Left ventricle myocardium inferior (tissue), 1 donor: Measurements from ENCODE around the gene RFFL. TPM values are rescaled to one million over a fixed set of nuclear protein-coding genes. Genes with fewer than 3 reads are reported as not detected.

ENCODE experiments used
- DNase-seq: peaks from one replicate; pipeline ENCODE4 v3.0.0-alpha.2; 2020
- H3K27ac ChIP-seq: fragments of 200-600 bp; replicated peaks from 2 replicates; pipeline ENCODE4 v1.8.0; 2021
- H3K27me3 ChIP-seq: fragments of 200-600 bp; 2 replicates; pipeline ENCODE4 v1.8.0; 2021; ENCODE audit warnings: low read depth
- H3K36me3 ChIP-seq: fragments of 200-600 bp; 2 replicates; pipeline ENCODE4 v1.8.0; 2021
- H3K4me1 ChIP-seq: fragments of 200-600 bp; 2 replicates; pipeline ENCODE4 v1.8.0; 2021
- H3K4me3 ChIP-seq: fragments of 200-600 bp; 2 replicates; pipeline ENCODE4 v1.8.0; 2021; ENCODE audit warnings: mild to moderate bottlenecking, moderate library complexity
- H3K9me3 ChIP-seq: fragments of 200-600 bp; replicated peaks from 2 replicates; pipeline ENCODE4 v1.8.0; 2021
- intact Hi-C: fragments of 100-400 bp; cut with micrococcal nuclease; formaldehyde crosslinking; loops from one replicate; pipeline ENCODE4 v1.11.0; 2022
- total RNA-seq: library from RNA; stranded (reverse); fragmentation: NEBNext Ultra II Directional; extraction: Animal tissue kit (Norgen Biotek cat#: 25700); gene quantifications from one replicate; pipeline ENCODE4 v1.2.1, GENCODE V29; 2021
- TF ChIP-seq, protein P1 (sequence below): fragments of 200-600 bp; IDR thresholded peaks from 2 replicates; pipeline ENCODE4 v1.8.0; 2021; ENCODE audit warnings: antibody characterized with exemption, mild to moderate bottlenecking, borderline replicate concordance
- donor health status: DM: no; HTN: yes; CAD: no; lungs with severe emphysema.

Gene RFFL
- total RNA-seq, 1 donor from 2014 or later: 10.1 TPM

GRCh38 chr17:34989473-34989872 lies 74.0 kb downstream of the RFFL start:
- TF ChIP-seq, protein P1, sequence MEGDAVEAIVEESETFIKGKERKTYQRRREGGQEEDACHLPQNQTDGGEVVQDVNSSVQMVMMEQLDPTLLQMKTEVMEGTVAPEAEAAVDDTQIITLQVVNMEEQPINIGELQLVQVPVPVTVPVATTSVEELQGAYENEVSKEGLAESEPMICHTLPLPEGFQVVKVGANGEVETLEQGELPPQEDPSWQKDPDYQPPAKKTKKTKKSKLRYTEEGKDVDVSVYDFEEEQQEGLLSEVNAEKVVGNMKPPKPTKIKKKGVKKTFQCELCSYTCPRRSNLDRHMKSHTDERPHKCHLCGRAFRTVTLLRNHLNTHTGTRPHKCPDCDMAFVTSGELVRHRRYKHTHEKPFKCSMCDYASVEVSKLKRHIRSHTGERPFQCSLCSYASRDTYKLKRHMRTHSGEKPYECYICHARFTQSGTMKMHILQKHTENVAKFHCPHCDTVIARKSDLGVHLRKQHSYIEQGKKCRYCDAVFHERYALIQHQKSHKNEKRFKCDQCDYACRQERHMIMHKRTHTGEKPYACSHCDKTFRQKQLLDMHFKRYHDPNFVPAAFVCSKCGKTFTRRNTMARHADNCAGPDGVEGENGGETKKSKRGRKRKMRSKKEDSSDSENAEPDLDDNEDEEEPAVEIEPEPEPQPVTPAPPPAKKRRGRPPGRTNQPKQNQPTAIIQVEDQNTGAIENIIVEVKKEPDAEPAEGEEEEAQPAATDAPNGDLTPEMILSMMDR: no peak
- DNase-seq: no peak
- Histone ChIP-seq H3K9me3 (no peaks in the 10 kb centered on the region), H3K4me1 (peaks cover 16% of the 10 kb centered on the region), H3K4me3 (no peak overlapping the region), H3K36me3 (peaks cover 74% of the 10 kb centered on the region), H3K27me3 (no peaks in the 10 kb centered on the region), H3K27ac (no peak overlapping the region)
- intact Hi-C loops: no loop called here

DNA sequence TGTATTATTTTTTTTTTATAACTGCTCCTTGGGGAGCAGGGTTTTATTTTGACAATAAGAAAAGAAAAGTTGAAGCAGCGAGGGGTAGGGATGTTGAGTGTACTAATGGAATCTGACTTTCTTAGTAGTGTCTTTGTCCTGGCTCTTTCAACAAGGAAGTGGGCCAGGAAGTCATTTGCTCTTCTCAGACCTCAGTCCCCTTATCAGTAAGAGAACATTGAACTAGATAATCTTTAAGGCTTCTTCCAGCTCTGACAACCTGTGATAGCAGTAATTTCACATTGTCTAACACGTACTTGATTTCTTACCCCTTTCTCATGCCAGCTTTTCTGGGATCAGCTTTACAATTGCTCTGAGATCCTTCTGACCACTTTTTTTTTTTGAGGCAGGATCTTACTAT lies 74.9 kb downstream of the RFFL start:
- no peak for DNase-seq
- intact Hi-C loops: no loop called here
- no peak overlapping the region for H3K27ac ChIP-seq

GRCh38 chr17:34987232-34987631 lies 76.3 kb downstream of the RFFL start:
- no peak overlapping the region for H3K27ac ChIP-seq
- intact Hi-C loops: no loop called here
- H3K4me3 ChIP-seq: no peak overlapping the region
- no peak for DNase-seq
- H3K36me3 ChIP-seq: peaks cover 56% of the 10 kb centered on the region
- peaks cover 30% of the 10 kb centered on the region for H3K4me1 ChIP-seq
- H3K9me3 ChIP-seq: no peaks in the 10 kb centered on the region
- TF ChIP-seq, protein P1: no peak
- H3K27me3 ChIP-seq: no peaks in the 10 kb centered on the region

More for the DNA sequence above, 74.9 kb downstream of the RFFL start:
- Histone ChIP-seq H3K9me3 (no peaks in the 10 kb centered on the region), H3K27me3 (no peaks in the 10 kb centered on the region), H3K4me1 (peaks cover 16% of the 10 kb centered on the region), H3K4me3 (no peak overlapping the region), H3K36me3 (peaks cover 68% of the 10 kb centered on the region)
- TF ChIP-seq, protein P1: no peak

- H3K4me3 ChIP-seq: peak overlapping the region; percentile 99
- TF ChIP-seq, protein P1: no peak
- DNase-seq: no peak
- peak overlapping the region; percentile 99 for H3K27ac ChIP-seq
- intact Hi-C loops: no loop called here
- no peaks in the 10 kb centered on the region for H3K9me3 ChIP-seq
- peaks cover 14% of the 10 kb centered on the region for H3K36me3 ChIP-seq
- peaks cover 45% of the 10 kb centered on the region for H3K4me1 ChIP-seq
- H3K27me3 ChIP-seq: no peaks in the 10 kb centered on the region
Measured at GRCh38 chr17:34981538-34982241, 81.8 kb downstream of the RFFL start.

DNA sequence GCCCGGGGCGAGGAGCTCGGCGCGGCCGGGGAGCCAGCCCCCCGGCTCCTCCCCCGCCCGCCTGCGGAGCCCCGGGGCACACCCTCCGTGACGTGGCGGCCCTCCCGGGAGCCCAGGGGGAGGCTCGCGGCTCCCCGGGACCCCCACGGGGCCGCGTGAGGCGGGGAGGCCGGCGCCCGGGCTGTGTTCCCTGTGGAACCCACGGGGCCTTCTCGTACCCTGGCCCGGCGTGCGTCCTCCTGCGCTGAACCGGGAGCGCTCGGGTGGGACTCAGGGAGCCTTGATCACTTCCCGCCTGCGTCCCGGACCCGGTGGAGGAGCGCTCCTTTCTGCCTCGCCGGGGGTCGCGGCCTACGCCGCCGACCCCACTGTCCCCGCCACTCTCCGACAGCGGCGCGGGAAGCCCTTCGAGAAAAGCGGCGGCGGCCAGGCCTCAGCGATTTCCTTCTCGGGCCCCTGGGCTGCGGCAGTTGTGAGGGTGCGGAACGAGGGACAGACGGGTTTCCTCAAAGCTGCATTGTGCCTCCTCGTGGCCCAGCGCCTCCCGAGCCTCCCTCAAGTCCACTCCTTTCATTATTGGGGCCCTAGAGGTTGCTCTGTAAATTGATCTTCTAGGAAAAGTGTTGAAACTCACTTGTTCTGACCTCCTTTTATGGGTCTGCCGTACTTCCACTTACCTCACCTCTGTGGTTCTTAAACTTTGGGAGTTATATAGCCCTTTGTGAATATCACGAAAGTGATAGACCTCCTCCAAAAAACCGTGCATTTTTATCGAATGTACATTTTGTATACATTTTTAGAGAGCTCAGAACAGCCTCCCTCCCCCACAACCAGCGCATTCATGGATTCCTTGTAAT lies 82.6 kb downstream of the RFFL start:
- H3K4me1 ChIP-seq: peaks cover 45% of the 10 kb centered on the region

More for the DNA sequence above, 82.6 kb downstream of the RFFL start:
- DNase-seq: peak; percentile 76
- H3K27ac ChIP-seq: peak overlapping the region; percentile 99
- no peaks in the 10 kb centered on the region for H3K9me3 ChIP-seq
- H3K27me3 ChIP-seq: no peaks in the 10 kb centered on the region
- TF ChIP-seq, protein P1: peak; percentile 55
- intact Hi-C loops: no loop called here
- peak overlapping the region; percentile 99 for H3K4me3 ChIP-seq
- peaks cover 6% of the 10 kb centered on the region for H3K36me3 ChIP-seq
